ENCODE measurements around the gene CD40.

Gene CD40

GRCh38 chr20:46121184-46121930 lies 3.2 kb downstream of the CD40 start:
- H3K4me3 ChIP-seq (ENCODE audit: low read depth, low read length): peak overlapping the region; percentile 87
- DNase-seq (ENCODE audit: low read depth): no peak
- TF ChIP-seq CTCF (IDR thresholded peaks at IDR 0.05; ENCODE audit: insufficient read depth, low read depth, low read length, missing control alignments): no peak

DNA sequence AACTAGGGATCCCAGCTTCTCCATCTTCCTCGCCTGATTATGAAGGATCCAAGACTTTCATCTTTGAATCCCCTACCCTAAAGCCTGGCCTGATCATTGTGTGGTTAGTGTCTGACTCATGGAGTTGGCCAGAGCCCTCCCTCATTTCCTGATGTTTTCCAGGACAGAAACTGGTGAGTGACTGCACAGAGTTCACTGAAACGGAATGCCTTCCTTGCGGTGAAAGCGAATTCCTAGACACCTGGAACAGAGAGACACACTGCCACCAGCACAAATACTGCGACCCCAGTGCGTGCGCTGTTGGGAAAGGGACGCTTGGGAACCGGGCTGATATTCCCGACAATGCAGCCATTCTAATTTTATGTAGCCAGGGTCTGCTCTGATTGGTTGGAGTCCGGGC lies 4.0 kb downstream of the CD40 start:
- no peak for DNase-seq (ENCODE audit: low read depth)
- no peak for TF ChIP-seq CTCF (IDR thresholded peaks at IDR 0.05; ENCODE audit: insufficient read depth, low read depth, low read length, missing control alignments)
- no peak overlapping the region; the same call in 1 of the 2 replicates for H3K4me3 ChIP-seq (ENCODE audit: low read depth, low read length)

- H3K4me3 ChIP-seq (ENCODE audit: low read depth, low read length): no peak overlapping the region
- TF ChIP-seq CTCF (IDR thresholded peaks at IDR 0.05; ENCODE audit: insufficient read depth, low read depth, low read length, missing control alignments): no peak
- no peak for DNase-seq (ENCODE audit: low read depth)
These were observed 4.7 kb downstream of the CD40 start for GRCh38 chr20:46122516-46123481.

DNA sequence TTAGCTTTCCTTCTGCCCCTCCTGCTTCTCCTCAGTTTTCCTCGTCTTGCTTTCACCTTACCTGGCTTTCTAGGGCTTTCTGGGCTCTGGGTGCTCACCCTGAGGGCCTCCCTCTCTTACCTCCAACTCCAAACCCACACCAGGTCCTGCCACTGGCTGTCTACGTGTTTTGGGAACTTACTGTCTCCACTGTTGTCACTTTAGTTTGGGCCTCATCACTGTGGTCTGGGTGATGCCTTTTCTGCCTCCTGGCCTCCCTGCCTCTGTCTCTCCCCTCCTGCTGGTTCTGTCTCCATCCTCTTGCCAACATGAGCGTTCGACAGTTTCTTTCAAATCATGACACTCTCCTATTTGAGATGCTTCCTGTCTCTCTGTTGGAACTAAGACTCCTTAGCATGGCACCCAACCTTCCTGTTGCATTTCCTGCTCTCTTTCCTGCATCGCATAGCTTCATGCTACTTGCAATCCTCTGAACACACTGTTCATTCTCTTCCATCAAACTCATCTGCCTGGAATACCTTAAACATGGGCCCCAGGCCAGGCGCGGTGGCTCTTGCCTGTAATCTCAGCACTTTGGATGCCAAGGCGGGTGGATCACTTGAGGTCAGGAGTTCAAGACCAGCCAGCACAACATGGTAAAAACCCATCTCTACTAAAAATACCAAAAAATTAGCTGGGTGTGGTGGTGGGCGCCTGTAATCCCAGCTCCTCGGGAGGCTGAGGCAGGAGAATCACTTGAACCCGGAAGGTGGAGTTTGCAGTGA lies 5.5 kb downstream of the CD40 start:
- no peak for DNase-seq (ENCODE audit: low read depth)
- TF ChIP-seq CTCF (IDR thresholded peaks at IDR 0.05; ENCODE audit: insufficient read depth, low read depth, low read length, missing control alignments): no peak
- H3K4me3 ChIP-seq (ENCODE audit: low read depth, low read length): no peak overlapping the region

DNA sequence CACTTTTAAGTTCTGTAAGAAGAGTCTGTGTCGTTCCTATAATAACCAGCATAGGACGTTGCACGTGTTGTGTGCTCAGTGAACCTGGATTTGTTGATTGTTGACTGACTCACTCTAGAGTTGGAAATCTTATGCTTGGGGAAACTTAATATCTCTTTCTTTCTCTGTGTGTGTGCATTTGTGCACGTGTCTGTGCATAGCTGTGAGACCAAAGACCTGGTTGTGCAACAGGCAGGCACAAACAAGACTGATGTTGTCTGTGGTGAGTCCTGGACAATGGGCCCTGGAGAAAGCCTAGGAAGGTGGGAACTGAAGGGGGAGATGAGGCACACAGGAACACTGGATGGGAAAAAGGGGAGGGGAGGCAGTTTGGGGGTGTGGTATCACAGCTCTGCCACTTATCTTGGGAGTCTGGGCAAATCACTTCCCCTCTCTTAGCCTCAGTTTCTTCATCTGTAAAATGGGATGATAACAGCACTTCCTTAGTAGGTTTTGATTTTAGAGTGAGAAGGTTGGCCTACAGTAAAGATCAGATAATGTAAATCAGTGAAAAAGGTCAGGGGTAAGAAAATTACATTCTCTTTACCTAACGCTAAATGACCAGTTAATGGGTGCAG lies 8.4 kb downstream of the CD40 start:
- no peak overlapping the region for H3K4me3 ChIP-seq (ENCODE audit: low read depth, low read length)
- no peak for TF ChIP-seq CTCF (IDR thresholded peaks at IDR 0.05; ENCODE audit: insufficient read depth, low read depth, low read length, missing control alignments)
- no peak for DNase-seq (ENCODE audit: low read depth)

GRCh38 chr20:46127396-46128010 lies 9.4 kb downstream of the CD40 start:
- no peak for TF ChIP-seq CTCF (IDR thresholded peaks at IDR 0.05; ENCODE audit: insufficient read depth, low read depth, low read length, missing control alignments)
- no peak overlapping the region for H3K4me3 ChIP-seq (ENCODE audit: low read depth, low read length)
- DNase-seq (ENCODE audit: low read depth): no peak

Data from GM12865 (cell line).